Measurements from ENCODE around the gene CD2AP.
"Not testable (repeated sequence)": the region's sequence is repeated elsewhere in the genome, so short reads cannot be mapped to it uniquely, and the experiment has no call there.

CD2AP gene

DNA sequence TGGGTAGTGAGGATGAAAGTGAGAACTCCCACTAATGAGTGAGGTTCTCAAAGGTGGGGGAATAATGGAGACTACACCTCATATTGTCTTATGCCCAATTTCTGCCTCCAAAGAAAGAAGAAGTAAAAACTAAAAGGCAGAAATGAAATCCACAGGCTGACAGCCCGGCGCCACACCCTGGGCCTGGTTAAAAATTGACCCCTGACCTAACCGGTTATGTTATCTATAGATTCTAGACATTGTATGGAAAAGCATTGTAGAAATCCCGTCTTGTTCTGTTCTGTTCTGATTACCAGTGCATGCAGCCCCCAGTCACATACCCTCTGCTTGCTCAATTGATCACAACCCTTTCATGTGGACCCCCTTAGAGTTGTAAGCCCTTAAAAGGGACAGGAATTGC lies 170.0 kb downstream of the CD2AP start:
- not testable (repeated sequence) for DNase-seq

DNA sequence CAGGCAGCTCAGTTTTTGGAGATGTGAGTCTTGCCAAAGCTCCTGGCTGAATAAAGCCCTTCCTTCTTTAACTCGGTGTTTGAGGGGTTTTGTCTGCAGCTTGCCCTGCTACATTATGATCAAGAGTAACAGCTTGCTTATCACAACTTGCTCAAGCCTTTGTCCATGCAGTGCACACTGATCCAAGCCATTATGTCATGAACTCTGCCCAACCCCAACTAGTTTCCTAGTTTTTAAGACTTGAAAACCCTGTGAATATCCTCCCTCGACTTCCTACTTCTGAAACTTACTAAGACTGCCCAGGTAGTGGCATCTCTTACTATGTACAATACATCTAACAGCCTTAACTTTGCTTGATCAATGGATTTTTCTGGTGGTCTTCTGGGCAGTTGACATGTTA lies 170.4 kb downstream of the CD2AP start:
- no peak for DNase-seq

DNA sequence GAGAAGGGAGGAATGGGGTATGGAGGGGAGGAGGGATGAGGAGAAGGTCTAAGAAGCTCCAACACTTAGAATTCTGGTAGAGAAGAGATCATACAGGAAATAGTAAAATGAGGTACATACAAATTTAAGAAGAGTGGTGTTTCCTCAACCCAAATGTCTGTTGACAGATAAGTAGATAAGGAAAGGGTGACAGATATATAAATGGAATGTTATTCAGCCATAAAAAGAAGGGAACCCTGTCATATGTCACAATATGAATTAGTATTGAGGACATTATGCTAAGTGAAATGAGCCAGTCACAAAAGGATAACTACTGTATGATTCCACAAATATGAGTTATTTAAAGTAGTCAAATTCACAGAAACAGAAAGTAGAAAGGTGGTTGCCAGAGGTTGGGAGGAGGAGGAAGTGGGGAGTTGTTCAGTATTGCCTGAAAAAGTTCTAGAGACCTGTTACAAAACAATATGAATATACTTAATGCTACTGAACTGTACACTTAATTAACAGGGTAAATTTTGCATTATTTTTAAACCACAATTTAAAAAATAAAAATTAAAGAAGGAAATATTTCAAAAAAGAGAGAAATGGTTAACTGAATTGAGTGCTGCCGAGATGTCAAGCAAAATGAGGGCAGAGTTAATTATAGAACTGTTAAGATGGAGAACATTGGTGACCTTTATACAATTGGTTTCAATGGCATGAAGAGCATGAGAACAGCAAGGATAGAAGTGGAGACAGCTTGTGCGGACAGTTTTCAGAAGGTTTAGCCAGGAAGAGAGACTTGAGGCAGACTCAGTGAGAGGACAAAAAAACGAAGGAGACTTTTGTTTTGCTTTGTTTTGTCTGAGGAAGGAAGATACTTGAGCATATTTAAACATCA lies 173.2 kb downstream of the CD2AP start:
- no peak for DNase-seq

DNA sequence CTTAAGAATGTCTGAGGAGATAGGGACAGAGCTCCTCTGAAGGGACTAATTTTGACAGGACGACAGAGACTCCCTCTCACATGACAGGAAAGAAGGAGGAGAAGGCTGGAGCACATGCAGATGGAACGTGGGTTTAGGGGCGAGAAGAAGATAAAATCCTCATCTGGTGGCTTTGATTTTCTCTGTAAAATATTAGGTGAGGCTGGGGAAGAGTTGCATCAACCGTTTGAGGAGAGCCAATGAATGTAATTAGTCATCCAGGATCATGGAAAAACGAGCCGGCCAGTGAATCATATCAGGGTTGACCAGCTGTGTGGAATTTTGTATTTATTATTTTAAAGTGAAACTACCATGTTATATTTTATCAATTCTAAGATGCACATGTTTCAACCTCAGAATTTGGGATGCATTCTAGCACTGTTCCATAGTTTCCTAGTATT lies 173.9 kb downstream of the CD2AP start:
- DNase-seq, result no peak

DNA sequence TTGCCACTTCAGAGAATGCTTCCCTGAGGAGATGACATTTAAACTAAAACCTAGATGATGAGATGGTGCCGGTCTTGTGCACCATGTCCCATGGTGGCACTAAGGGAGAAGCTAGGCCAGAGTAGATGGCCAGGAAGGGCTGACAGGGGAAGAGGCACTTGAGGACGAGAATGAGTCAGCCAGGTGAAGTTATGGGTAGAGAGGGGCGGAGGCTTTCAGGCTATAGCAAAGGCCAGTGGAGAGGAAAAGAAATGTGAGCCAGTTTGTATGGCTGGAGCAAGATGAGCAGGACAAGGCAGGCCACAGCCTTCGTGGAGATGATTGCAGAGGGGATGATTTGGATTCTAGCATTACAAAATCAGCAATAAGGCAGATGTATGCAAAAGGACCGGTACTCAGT lies 176.1 kb downstream of the CD2AP start:
- DNase-seq, result no peak

DNA sequence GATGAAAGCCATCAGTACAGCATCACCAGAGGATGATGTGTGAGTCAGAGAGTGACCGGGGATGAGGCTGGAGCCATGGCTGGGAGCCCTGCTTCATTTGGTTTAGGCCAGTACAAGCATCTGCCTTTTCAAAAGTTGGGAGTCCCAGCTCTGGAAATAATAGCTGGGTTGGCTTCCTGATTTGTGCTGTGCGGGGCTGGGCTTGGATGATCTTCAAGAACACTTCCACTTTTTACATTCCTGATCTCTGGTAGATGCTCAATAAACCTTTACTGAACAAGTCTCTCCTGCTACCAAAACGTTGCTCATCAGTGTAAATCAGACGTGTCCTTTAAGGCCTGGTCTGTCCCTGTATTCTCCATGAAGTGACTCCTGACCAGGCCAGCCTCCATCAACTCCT lies 176.7 kb downstream of the CD2AP start:
- no peak for DNase-seq

DNA sequence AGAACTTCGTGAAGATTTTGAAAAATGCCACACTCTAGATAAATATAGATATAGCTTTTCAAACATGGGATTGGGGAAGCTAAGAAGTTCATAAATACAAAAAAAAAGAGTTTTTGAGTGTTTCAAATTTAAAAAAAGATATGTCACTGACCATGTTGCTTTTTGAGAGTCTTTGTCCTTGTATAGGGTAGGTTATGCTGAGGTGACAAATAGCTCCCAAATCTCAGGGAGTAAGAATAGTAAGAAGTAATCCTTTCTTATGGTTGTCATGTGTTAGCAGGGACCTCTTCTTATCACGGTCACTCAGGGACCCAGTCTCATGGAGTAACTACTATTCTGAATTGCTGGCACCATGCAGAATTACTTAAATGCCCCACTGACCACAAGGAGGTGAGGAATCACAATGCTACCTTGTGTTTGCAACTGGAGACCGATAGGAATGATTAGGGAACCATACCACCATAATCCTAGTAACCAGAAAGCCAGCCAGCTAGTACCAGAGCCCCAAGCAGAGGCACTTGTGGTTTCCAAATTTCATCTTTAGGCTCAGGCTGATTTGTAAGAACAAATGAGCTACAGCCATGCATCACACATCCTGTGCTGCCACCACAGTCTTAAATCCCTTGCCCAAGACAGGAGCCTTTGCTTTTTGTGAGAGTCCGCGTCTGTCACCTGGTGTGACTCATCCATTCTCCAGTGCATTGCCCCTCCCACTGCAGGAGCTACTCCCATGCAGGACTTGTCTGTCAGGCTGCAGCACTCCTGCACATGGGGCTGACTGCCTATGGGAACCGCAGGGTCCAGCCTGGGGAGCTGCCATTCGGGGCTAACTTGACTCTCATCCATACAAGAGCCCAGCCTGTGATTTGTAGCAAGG lies 178.4 kb downstream of the CD2AP start:
- DNase-seq, result no peak

DNA sequence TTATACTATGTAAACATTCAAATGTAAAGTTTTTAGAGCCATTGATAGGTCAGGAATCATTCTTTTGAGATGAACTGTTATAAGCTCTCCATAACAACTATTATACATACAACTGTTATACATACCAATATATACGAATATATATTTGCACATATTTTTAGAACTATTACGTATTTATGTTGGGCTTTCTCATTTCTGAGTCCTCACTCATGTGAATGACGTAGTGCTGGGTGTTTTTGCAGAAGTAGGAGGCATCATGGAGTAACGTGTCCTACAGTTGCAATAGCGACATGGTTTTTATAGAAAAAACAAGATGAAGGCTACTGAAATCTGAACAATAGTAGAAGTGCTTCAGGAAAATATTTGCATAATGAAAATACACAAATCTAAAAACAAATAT lies 184.4 kb downstream of the CD2AP start:
- no peak for DNase-seq

DNA sequence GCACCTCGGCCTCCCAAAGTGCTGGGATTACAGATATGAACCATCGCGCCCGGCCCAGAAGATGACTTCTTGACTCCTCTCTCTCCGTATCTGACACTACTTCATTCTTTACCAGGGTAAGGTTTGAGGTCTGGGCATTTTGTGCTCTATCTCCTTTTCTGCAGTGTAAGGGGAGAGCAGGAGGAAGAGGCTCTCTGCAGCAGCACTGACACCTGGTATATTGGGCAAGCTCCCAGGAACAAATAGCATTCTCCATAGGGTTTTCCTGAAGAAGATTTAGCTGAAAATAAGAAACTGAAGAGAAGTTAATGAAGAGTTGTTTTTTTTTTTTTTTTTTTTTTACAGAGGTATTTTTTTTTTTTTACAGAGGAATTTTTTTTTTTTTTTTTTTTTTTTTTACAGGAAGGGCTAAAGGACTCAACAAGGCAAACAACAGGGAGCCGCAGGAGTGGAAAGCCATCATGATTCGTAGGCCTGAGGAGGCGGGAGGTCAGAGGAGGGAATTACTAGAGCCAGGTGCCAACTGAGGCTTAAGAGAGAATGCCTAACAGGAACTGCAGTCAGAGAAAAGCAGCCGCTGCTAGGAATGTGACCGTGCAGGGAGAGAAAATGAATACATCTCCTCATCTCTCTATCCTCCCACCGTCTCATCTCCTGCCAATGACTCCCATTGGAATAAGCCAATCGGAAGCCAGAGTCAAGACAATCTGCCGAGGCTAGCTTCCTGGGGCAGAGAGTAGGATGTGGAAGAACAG lies 186.1 kb downstream of the CD2AP start:
- no peak for DNase-seq

DNA sequence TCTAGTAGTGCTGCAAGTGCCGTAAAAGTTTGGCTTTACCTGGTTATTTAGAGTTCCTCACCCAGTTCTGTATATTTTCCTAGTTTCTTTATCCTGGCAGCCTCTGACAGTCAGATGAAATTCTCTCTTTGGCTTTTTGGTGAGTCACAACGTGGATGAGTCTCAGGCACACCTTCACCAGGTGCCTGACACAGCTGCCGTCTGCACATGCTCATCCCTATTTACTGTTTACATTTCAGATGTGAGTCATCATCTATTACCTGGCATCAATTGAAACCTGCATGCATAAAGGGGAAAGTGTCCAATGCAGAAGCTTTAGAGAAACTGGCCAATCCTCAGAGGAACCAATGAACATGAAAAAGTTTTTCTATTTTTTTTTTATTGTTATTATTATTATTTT lies 187.5 kb downstream of the CD2AP start:
- DNase-seq, result no peak

DNA sequence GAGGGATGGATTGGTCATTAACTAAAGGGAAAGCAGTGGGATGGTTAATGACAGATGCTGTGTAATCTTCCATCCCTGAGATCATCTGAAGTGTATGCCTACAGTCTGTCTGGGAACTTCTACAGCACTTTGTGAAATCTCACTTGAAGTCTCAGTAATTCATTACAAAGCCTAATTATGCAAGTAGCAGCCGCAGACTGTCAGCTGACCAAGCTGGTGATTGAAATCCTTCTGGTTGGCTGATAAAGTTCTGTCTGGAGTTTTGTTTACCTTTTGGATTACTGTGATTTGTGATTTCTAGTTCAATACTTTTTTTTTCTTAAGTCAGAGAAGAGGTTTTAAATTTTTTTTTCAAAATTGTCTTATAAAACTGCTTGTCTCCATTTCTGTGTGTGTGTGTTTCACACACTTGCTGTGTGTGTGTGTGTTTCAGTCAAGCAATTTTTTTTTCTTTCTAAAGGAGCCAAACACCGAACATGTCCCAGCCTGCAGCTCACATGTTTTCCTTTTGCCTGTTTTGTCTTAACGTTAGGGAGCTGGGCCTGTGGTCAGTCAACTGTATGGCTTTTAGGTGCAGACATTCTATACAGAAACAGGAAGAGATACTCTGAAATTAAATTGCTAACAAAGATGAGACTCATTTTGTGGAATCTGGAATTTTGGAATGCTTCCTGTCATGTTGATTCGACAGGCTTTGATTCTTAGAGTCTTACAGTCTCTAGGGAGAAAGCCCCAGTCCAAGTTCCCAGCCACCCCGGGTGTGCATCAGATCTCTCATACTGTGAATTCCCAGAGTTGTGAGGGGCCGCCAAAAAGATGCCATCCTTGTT lies 192.3 kb downstream of the CD2AP start:
- no peak for DNase-seq

DNA sequence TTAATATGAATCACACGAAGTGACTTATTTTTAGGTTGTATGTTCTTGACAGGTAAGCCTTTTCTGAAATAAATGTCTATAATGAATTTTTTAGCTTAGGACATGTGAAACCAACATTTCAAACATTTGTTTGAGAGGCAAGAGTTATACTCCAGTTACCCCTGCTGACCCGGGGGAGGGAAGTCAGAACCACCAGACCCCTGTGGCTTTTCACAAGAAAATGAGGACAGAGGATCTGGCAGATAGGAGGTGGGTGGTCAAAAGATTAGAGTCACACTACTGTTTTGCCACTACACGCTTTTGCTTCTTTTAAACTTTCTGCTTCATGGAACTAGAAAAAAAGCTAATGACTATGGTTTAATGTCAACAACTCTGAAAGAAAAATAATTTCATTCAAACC lies 193.3 kb downstream of the CD2AP start:
- no peak for DNase-seq

DNA sequence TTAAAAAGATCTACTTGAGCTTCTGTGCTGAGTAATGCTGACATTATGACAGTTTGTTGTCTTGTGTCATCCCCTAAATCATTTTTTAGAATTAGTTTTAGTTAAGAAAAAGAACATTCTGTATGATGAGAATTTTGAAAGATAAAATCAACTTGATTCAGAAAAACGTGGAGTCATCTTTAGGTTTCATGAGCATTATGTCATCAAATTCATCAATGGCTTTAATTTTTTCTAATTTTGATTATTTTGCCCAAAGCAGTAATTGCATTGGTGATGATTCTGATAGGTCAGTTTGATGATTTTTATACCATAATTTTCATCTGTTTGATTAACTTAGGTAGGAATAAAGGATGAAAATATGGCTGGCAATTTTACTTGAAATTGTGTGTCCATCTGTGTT lies 194.2 kb downstream of the CD2AP start:
- no peak for DNase-seq

DNA sequence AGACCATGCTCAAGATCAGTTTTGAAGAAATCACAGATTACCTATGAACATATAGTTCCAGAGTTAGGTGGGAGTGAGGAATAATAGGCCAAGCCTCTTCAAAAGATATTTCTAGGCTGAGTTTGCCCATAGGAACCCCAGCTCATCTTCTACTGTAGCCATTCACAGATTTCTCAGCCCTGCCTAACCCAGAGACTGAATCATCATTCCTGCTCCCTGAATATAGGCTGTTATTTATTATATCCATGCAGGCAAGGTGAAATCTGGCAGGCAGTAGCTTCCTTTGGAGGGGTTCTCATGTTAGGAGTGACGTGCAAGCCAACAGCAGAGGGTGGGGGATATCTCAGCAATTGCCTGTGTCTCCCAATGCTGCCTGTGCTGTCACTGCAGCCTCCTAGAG lies 195.2 kb downstream of the CD2AP start:
- DNase-seq, result no peak

DNA sequence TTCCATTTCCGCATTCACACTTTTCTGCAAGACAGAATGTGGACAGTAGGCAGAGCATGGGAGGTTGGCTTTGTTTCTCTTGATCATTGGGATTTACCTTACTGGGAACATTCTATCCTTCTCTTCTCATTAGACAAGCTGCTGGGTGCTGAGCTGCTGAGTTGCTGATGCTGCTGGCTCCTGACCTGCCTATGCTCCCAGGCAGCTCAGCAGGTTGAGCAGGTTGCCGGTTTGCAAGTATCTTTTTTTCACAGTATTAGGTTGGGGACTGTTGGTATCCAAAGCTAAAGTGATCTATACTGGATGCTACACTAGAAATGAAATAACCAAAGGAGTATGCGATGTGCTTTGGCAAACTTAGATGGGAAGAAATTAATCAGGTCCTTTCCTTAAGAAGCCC lies 197.1 kb downstream of the CD2AP start:
- no peak for DNase-seq
